GM19238 (cell line): ENCODE results near the gene KIRREL3.

Source experiments
- DNase-seq: peaks from one replicate; pipeline ENCODE4 v3.0.0; 2011; ENCODE audit warnings: low spot score; ENCODE audit not compliant: insufficient read length

Gene KIRREL3

DNA sequence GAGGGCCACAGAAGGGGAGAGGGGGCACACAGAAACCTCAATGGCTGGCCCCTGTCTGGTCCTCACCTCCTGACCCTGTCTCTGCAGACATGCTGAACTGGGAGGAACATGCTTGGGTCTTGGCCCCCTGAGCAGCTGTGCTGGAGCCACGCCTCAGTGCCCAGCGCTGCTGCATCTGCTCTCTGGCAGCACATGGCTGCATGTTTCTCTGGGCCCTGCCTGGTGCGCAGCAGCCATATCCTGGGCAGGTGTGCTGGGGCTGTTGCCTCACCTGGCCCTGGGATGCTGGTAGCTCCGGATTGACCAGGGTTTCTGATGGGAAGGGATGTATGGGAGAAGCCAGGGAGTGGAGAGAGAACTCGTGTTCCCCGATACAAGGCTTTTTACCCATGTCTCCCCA, 397.1 kb downstream of the KIRREL3 start:
- no peak for DNase-seq

DNA sequence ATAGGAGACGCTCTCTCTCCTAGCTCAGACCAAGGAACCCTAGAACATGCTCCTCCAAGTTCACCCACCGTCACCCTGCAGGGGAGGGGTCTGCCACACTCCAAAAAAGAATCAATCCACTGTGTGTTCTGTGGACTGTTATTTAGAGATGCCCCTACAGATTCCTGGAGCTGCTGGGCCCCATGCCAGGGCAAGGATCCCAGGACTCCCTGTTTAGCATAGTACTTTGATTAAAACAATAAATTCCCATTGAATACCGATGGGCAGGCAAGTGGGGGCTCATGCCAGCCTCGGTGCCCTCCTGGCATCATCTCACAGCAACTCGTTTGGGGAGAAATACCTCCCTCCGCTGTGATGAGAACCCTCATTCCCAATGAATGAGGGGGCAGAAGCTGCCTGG, 397.6 kb downstream of the KIRREL3 start:
- DNase-seq = no peak

GRCh38 chr11:126602349-126602940, 398.1 kb downstream of the KIRREL3 start:
- no peak for DNase-seq

- no peak for DNase-seq
These were observed 398.9 kb downstream of the KIRREL3 start for GRCh38 chr11:126601550-126602215.

DNA sequence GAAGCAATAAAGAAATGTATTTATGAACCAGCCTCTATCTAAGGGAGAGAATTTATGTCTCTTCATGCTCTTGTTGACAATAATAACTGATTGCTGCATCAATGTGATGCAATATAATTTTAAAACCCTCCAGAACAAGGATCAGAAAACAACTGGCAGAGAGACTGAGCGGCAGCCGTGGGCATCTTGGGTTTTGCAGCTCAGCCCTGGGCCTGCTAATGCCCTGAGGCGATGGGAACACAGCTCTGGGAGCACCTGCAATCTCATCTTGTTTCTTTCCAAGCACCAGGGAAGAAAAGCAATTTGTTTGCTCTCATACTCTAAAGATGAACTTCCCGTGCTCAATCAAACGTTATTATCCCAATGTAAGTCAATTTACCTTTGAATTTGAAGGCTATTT, 399.4 kb downstream of the KIRREL3 start:
- no peak for DNase-seq

GRCh38 chr11:126599217-126599897, 401.2 kb downstream of the KIRREL3 start:
- DNase-seq = no peak

DNA sequence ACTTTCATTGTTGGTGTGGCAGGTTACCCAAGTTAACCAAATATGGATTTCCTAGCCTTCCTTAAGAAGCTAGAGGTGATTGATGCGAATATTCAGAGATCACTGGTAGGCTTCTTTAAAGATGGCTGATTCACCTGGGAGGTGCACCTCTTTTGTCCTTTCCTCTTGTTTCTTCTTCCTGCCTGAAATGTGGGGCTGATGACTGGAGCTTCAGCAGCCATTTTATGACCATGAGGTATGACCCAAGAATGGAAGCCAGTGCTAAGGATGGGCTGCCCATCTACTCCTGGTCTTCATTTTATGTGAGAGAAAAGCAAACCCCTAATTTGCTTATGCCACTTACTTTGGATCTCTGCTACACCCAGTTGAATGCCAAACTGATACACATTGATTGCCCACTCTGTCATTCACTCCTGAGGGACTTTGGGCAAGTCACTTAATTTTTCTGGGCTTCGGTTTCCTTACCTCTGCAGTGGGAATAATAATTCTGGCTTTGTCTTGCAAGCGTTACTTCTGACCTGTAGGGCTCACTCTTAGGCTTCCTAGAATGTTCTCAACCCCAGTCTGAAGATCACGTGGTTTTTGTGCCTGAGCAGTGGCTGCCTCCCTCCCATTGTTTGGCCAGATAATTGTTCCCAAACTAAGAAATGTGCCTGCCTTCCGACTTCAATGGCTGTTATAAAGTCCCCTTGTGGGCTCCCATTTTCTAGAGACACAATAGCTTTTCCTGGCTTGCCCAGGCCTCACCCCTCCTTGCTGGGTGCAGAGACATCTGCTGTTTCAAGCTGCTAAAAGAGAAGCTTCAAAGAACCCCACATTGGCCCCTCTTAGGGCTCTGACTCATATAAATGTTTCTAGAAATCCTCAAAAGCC, 402.0 kb downstream of the KIRREL3 start:
- DNase-seq = no peak

DNA sequence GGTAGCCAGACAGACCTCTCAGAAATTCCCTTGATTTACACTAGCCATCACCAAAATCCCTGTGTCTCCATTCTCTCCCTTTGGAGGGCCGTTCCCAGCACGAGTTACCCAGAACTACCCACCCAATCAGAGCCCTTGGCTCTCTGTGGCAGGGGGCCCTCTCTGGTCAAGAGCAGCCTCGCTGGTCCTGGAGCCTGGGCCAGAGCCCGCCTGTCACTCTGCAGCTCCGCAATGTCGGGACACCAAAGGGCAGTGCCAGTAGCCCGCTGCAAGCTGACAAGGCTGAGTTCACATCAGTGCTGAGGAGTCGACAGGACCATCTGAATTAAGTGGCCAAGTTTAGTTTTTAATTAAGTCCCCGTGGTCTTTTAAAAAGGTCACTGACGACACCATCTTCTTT, 403.5 kb downstream of the KIRREL3 start:
- DNase-seq = no peak

- DNase-seq = no peak
These were observed 404.1 kb downstream of the KIRREL3 start for GRCh38 chr11:126596474-126596873.

GRCh38 chr11:126595560-126595959, 405.0 kb downstream of the KIRREL3 start:
- DNase-seq = no peak

DNA sequence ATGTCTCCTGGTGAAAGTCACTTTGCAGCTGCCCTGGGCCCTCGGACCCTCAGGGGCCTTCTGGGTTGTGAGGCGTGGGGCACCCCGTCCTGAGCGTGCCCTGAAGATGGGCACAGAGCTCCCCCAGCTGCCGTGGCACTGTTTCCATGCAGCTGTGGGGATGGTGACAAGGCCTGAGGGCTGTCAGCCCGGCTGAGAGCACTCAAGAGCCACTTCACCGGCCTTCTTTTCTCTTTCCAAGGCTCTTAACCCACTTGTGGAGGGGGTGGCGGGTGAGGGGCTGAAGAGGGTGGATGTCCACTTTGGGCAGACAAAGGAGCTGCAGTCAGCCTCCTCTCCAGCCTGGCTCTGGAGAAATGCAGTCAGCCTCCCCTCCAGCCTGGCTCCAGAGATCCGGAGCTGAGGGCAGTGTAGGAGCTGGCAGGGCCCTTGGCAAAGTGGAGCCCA, 405.6 kb downstream of the KIRREL3 start:
- no peak for DNase-seq

DNA sequence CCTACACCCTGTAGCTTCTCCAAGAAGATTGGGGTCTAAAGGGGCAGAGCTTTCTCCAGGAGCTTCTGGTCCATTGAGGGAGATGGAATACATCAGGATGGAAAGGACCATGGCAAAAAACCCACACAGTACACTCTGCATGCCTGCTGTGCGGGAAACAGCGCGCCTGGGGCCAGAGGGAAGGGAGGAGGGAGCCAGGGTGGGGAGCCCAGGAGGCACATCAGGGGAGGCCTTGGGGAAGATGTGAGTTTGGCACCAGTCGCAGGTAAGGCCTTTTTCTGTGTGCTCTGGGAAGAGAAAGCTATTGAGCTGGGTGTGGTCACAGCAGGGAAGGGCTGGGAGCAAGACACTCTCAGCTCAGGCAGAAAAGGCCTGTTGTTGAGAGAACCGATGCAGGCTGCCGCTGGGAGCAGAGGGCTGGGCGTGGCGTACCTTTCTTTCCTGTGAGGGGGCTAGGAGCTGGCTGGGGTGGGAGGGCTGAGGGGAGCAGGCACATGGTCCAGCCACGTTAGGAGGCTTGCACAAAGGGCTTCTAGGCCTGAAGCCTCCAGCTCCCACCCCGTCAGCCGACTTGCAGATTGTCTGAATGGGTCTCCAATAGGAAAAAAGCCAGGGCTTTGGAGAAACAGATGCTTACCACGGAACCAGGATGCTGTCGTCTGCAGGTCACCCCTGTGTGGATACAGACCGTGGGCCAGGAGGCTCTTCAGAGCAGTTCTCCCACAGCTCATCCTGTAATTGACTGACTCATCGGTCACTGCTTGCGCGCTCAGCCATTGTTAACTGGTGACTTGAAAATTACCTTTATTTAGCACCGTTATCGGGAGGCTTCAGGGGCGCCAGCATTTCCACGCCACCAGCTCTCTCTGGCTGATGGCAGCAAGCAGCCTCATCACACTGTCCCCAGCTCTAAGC, 407.8 kb downstream of the KIRREL3 start:
- DNase-seq = no peak

- DNase-seq = no peak
These were observed 408.5 kb downstream of the KIRREL3 start for GRCh38 chr11:126591966-126592489.

DNA sequence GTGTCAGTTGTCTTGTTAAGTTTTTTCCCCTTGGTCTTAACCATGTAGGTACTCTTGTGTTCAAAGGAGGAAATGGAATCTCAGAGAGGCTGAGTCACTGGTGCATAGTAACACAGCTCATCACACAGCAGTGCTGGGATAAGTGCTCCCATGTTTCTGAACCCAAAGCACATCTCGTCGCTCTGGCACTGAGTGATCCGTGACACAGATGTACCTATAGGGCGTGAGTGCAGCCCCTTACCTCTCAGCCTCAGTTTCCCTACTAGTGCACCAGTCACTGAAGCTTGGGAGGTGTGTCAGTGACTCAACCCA, 411.1 kb downstream of the KIRREL3 start:
- DNase-seq = no peak

DNA sequence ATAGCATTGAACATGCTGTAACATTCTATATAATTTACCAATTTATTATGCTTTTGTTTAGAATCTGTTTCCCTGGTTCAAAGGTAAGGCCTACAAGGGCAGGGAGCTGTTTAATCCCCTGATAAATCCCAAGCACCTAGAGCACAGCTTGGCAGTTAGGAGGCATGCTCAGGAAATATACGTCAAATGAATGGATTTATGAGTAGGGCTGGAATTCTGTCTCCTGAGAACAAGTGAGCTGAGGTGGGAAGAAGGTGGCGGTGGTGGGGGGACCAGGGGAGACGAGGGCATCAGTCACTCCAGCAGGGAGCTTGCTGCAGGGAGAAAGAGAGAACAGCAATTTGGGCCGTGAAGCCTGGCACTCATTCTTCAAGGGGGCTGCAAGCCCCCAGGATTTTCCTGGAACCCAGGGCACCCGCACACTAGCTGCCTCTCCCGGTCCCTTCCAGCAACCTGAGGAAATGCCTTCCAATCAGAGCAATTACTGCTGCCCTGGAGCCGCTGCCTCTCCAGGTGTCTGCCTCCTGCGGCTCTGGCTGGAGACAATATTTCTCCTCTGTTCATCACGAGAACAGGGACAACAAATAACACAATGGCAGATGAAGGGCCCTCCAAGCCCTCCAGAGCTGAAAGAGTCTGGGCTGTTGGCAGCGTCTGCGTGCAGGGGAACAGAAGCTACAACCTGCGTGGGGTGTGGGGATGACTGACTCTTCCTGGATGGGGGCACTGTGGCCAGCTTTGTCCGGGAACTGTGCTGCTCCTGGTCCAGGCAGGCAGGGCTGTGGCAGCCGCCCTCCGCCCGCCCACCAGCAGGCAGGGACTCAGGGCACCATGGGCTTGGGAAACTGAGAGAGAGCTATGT, 411.7 kb downstream of the KIRREL3 start:
- DNase-seq = no peak

- DNase-seq = no peak
These were observed 413.0 kb downstream of the KIRREL3 start for GRCh38 chr11:126587541-126587940.

DNA sequence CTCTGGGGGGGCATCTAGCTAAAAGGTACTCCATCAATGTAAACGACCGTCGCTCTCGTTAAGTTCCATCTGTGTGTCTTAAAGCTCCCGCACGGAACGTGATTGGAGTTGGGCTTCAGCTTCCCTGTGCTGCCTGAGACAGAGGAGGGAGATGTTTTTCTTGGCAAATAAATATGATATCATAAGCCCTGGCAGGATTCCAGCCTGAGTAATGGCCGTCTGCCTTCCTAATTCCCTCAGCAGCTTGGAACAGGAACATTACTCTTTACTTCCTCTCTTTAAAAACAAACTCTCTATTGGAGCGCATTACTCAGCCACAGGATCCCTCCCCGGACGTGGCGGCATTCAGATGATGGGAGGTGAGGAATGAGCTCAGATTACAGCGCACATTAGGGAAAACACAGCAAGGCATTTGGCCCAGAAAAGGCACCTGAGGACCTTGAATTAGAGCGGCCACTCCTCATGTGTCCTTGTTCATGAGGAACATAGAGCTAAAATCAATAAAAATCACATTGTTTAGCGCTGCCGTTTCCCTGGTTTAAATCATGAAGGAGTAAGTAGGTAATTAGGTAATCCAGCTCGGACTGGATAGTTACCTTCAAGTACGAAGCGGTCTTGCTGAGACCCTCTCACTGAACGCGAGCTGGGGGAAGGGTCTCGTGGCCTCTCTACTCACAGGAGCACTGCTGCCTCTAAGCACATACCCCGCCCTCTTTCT, 414.6 kb downstream of the KIRREL3 start:
- no peak for DNase-seq

DNA sequence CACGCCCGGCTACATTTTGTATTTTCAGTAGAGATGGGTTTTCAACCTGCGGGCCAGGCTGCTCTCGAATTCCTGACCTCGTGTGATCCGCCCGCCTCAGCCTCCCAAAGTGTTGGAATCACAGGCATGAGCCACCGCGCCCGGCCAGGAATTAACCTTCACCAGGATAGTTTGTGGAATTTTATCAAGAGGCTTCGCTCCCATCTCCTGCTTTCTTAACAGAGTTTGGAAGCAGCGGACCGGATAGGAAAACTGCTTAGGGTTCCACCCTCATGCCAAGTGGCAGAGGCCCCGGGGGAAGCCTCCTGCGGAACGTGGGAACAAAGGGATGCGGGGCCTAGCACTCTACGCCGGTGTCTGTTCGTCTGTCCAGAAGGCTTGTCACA, 415.2 kb downstream of the KIRREL3 start:
- no peak for DNase-seq
